HepG2 (cell line): Measurements from ENCODE around the gene ZNF48. TPM values are rescaled to one million over a fixed set of nuclear protein-coding genes. Genes with fewer than 3 reads are reported as not detected.
A peak's percentile ranks its signal among the peaks of the same experiment; 100 is the strongest.

Experiments used
- AKAP8 ChIP-seq: sonication (generic); formaldehyde crosslinking; IDR thresholded peaks from 2 replicates; pipeline ENCODE4 v1.5.1; 2020; ENCODE audit warnings: mild to moderate bottlenecking, missing genetic modification reagents
- GATAD1 ChIP-seq: IDR thresholded peaks from 2 replicates; pipeline ENCODE4 v1.6.1; 2016; ENCODE audit warnings: missing genetic modification reagents, missing compliant biosample characterization
- HMG20A ChIP-seq: IDR thresholded peaks from 2 replicates; pipeline ENCODE4 v1.6.1; 2016; ENCODE audit warnings: borderline replicate concordance
- MYC ChIP-seq: sonication (generic); formaldehyde crosslinking; IDR thresholded peaks from 2 replicates; pipeline ENCODE4 v1.9.0; 2021; ENCODE audit warnings: missing genetic modification reagents, borderline replicate concordance
- PHF20 ChIP-seq: sonication (generic); formaldehyde crosslinking; IDR thresholded peaks from 2 replicates; pipeline ENCODE4 v1.5.0; 2020; ENCODE audit warnings: mild to moderate bottlenecking, missing genetic modification reagents
- POLR2A ChIP-seq, 2 experiments: IDR thresholded peaks; 2 replicates each; pipeline ENCODE4 v1.6.1; 2011; ENCODE audit warnings: low read depth in 2 of 2, low read length in 2 of 2, mild to moderate bottlenecking in 1 of 2, moderate library complexity in 1 of 2; ENCODE audit not compliant: insufficient read depth in 1 of 2
- RXRA ChIP-seq: sonication (generic); formaldehyde crosslinking; IDR thresholded peaks from 2 replicates; pipeline ENCODE4 v1.5.1; 2020; ENCODE audit warnings: missing genetic modification reagents
- SAFB2 ChIP-seq: sonication (generic); formaldehyde crosslinking; IDR thresholded peaks from 2 replicates; pipeline ENCODE4 v1.5.1; 2020; ENCODE audit warnings: missing genetic modification reagents, low read depth, mild to moderate bottlenecking, borderline replicate concordance
- SAP130 ChIP-seq: IDR thresholded peaks from 2 replicates; pipeline ENCODE4 v1.6.1; 2016; ENCODE audit warnings: low read depth
- SOX6 ChIP-seq, 2 experiments: fragments of 450-650 bp in 1 of 2; sonication (generic) in 1 of 2; formaldehyde crosslinking in 1 of 2; IDR thresholded peaks; 2 replicates each; pipeline versions ENCODE4 v1.4.0 to v1.6.1; 2017 to 2020; ENCODE audit warnings: antibody characterized with exemption in 1 of 2, mild to moderate bottlenecking in 1 of 2, missing genetic modification reagents in 1 of 2
- TBX3 ChIP-seq: fragments of 450-650 bp; IDR thresholded peaks from 2 replicates; pipeline ENCODE4 v1.6.1; 2017; ENCODE audit warnings: antibody characterized with exemption, mild to moderate bottlenecking, inconsistent platforms, borderline replicate concordance
- TFE3 ChIP-seq: IDR thresholded peaks from 2 replicates; pipeline ENCODE4 v1.6.1; 2016
- ZBTB34 ChIP-seq: sonication (generic); formaldehyde crosslinking; IDR thresholded peaks from 2 replicates; pipeline ENCODE4 v1.8.0; 2022; ENCODE audit warnings: mild to moderate bottlenecking, missing genetic modification reagents
- ZGPAT ChIP-seq: IDR thresholded peaks from 2 replicates; pipeline ENCODE4 v1.6.1; 2016; ENCODE audit warnings: mild to moderate bottlenecking
- ZNF18 ChIP-seq: sonication (generic); formaldehyde crosslinking; IDR thresholded peaks from 2 replicates; pipeline ENCODE4 v1.8.0; 2022; ENCODE audit warnings: mild to moderate bottlenecking, missing genetic modification reagents; ENCODE audit not compliant: insufficient replicate concordance
- ZNF224 ChIP-seq: sonication (generic); formaldehyde crosslinking; IDR thresholded peaks from 2 replicates; pipeline ENCODE4 v1.5.0; 2020; ENCODE audit warnings: mild to moderate bottlenecking, missing genetic modification reagents
- ZNF770 ChIP-seq: sonication (generic); formaldehyde crosslinking; IDR thresholded peaks from 2 replicates; pipeline ENCODE4 v1.5.0; 2020; ENCODE audit warnings: mild to moderate bottlenecking, missing genetic modification reagents
- ZNF781 ChIP-seq: sonication (generic); formaldehyde crosslinking; IDR thresholded peaks from 2 replicates; pipeline ENCODE4 v1.5.1; 2020; ENCODE audit warnings: borderline replicate concordance, mild to moderate bottlenecking, missing genetic modification reagents; ENCODE audit errors: not compliant biosample characterization
- ZSCAN5A ChIP-seq: sonication (generic); formaldehyde crosslinking; IDR thresholded peaks from 2 replicates; pipeline ENCODE4 v1.8.0; 2022; ENCODE audit warnings: mild to moderate bottlenecking, missing genetic modification reagents, borderline replicate concordance
- polyA plus RNA-seq, 8 experiments: library from polyadenylated mRNA; depleted of rRNA in 3 of 8; stranded (reverse) in 7 of 8; unstranded in 1 of 8; fragments of >200 nt; fragmentation: Illumina TruSeq in 4 of 8; extraction: Trizol in 4 of 8; gene quantifications; 2 replicates each; pipeline versions ENCODE4 v1.2.1 to v1.2.3, GENCODE V29; 2011 to 2016; ENCODE audit warnings: low read depth in 4 of 8, missing spikeins in 1 of 8, mixed read lengths in 1 of 8; ENCODE audit not compliant: insufficient read depth in 1 of 8
- total RNA-seq, 5 experiments: library from RNA; depleted of rRNA; stranded (reverse); fragments of >200 nt; fragmentation: Illumina TruSeq; extraction: Trizol; gene quantifications; 2 replicates each; pipeline ENCODE4 v1.2.3, GENCODE V29; 2016; ENCODE audit warnings: low read depth in 1 of 5

The ZNF48 gene
- total and polyA plus RNA-seq, 2 of the 13 experiments (the other 11 are each of a cell fraction or from before 2014, with no cell fraction given) = 9.9 to 12.3 TPM

- peak; percentile 92 for TF ChIP-seq ZGPAT (CRISPR knock-in tag)
- TF ChIP-seq ZNF770 (CRISPR knock-in tag) = peak; percentile 78
- no peak for TF ChIP-seq ZNF781 (CRISPR knock-in tag)
- TF ChIP-seq ZNF18 (CRISPR knock-in tag) = peak; percentile 20
- TF ChIP-seq HMG20A (CRISPR knock-in tag) = no peak; the same call in 1 of the 2 replicates
- peak; percentile 94 for TF ChIP-seq MYC (CRISPR knock-in tag)
- peak; percentile 90 for TF ChIP-seq ZNF224 (CRISPR knock-in tag)
- TF ChIP-seq ZSCAN5A (CRISPR knock-in tag) = no peak
- no peak for TF ChIP-seq TBX3
- TF ChIP-seq SAP130 (CRISPR knock-in tag) = peak; percentile 95
- TF ChIP-seq TFE3 = no peak; the same call in 1 of the 2 replicates
- peak; percentile 90 for TF ChIP-seq GATAD1 (CRISPR knock-in tag)
- TF ChIP-seq SOX6 (IDR thresholded peaks at IDR 0.05) = no peak
- TF ChIP-seq SOX6 (CRISPR knock-in tag; IDR thresholded peaks at IDR 0.05) = peak; percentile 26; the same call in 1 of the 2 replicates
- no peak for TF ChIP-seq SAFB2 (CRISPR knock-in tag)
- no peak for TF ChIP-seq ZBTB34 (CRISPR knock-in tag)
- TF ChIP-seq AKAP8 (CRISPR knock-in tag) = no peak
- TF ChIP-seq POLR2A (IDR thresholded peaks at IDR 0.05; ENCODE audit: insufficient read depth in 1 of 2, low read depth in 2 of 2, low read length in 2 of 2) = peak in 1 of 2 experiments; percentile 70; a peak in 3 of 4 replicates
- TF ChIP-seq RXRA (CRISPR knock-in tag) = no peak; the same call in 1 of the 2 replicates
- TF ChIP-seq PHF20 (CRISPR knock-in tag) = peak; percentile 91
Observed at GRCh38 chr16:30395155-30395991, at the start of gene ZNF48 (continued).
